Superior temporal gyrus (tissue), 1 donor: ENCODE results near the gene KIAA0408.
"Not testable (repeated sequence)": the region's sequence is repeated elsewhere in the genome, so short reads cannot be mapped to it uniquely, and the experiment has no call there.

Source experiments
- DNase-seq: peaks from one replicate; pipeline ENCODE4 v3.0.0-alpha.2; 2016; ENCODE audit errors: extremely low spot score

Gene KIAA0408

GRCh38 chr6:127412016-127412415 lies 47.2 kb downstream of the KIAA0408 start:
- not testable (repeated sequence) for DNase-seq
